HG03575 (cell line): ENCODE measurements around the gene PFN2.
"Not testable (repeated sequence)": the region's sequence is repeated elsewhere in the genome, so short reads cannot be mapped to it uniquely, and the experiment has no call there.

Experiments used
- ATAC-seq: cut with Tn5 transposase; IDR thresholded peaks from one replicate; pipeline ENCODE4 v1.9.1; 2021; ENCODE audit not compliant: unreplicated experiment, insufficient number of reproducible peaks, low FRiP score; ENCODE audit errors: extremely low read depth

PFN2 gene

DNA sequence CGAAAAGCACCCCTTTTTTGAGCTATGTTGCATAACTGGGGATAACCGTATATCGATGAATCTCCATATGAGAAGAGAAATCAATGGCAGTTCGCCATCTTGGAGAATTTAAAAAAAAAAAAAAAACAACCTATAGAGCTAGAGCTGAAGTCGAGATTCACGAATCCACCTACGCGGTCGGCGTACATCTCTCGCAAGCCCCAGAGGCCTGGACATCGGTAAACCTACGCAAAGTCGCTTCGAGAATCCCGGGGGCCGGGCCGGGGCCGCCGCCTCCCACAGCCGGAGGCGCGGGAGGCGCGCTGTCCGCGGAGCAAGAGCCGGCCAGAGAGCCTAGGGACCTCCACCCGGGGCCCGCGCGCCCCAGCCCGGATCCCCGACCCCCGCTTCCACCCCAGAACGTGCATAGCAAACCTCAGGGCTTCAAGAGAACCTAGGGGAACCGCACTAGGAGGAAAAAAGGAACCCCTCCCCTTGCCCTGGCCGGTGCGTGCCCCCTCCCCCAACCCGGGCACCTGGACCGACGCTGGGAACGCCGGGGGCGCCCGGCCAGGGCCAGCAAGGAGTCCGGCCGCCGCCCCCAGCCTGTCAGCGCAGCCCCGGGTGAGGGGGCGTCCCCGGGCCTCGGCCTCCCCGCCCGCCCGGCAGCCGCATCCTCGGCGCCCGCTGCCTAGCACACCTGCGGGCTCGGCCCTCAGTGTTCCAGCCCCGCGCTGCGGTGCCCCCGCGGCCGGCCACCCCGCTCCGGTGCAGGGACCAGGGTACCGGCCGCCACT, 567 bp downstream of the PFN2 start:
- peak; percentile 36 for ATAC-seq

DNA sequence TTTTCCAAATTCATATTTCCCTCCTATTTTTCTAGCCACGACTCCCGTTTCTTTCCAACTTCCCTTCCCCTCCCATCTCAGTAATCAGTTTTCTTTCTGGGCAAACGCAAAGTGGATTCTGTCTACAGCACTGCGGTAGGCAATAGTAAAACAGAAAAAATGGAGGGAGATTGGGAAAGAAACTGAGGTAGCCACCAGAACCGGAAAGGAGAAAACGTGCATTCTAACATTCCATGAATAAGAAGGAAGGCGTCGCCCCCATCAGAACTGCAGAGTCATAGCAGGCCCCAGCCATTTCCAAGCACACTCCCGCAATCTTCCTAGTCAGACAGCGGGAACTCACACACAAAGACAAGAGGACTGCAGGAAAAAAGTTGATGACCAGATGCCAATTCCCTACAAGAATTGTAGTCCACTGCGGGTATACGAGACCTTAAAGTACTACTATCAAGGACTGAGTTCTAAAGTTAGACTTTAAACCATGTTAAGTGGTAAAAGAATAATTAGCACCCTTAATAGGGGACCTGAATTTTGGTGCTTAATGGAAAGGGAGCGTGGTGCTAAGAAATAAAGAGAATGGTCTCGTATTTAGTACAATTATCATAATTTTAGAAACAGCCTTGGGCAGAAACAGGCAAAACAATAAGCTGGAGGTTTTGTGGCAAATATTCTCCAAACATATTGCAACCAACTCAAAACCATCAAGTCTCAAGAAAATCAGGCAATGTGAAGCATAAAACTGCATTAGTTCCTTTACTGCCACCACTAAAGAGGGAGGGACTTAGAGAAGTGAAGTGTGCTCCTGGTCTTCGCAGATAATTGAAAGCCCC, 1.4 kb downstream of the PFN2 start:
- no peak for ATAC-seq

DNA sequence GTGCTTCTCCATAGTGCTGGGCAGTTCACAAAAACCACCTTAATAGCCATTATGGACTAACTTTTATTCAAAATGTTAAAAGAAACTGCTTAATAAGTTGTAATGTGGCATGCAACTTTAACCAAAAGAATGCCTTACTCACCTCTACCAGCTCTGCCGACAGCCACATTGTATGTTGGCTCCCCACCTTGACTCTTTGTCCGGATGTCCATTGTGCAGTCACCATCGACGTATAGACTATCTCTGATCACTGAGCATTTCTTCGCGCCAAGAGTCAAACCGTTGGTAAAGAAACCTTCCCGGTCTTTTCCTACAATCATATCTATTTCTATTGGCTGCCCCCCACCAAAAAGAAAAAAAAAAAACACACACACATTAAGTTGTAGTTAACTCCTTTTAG, 2.5 kb downstream of the PFN2 start:
- no peak for ATAC-seq

DNA sequence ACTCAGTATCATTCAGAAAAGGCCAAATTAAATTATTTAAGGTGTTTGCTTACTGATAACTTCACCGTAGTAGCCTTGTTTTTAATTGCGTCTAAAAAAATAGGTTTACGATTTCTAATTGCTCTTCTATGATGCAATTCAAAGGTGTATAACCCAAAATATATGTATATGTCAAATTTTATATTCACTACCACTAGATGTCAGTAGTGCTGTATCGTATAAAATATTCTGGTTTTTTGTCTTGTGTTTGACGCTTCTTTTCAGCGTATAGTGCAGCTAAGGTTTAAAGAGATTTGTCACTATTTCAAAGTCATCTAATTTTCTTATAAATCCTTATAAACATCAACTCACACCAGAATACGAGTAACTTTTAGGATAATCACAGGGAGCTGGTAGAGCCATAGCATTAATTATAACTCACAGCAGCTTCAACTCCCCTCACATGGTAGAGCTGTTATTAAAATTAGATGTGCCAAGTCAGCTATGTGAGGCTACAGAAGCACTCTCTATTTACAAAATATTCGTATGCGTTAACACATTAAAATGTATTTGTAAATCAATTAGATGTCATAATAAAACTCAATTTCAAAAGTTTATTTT, 3.5 kb downstream of the PFN2 start:
- no peak for ATAC-seq

DNA sequence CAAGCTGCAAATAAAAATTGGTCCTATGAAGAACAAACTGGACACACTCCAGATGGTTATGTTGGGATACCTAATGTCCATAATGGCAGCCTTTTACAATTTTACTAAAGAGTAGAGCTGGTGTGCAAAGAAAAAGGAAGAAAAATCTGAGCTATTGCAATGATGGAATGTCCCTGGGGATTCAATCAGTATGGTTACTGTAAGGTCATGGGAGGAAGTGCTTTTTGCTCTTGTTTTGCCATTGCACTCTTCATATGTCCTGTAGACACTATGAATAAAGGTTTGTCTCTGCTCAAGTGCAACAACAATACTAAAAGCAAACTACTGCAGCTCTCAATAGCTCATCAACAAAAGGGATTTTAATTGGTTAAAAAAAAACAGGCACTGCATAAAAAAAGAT, 5.4 kb downstream of the PFN2 start:
- no peak for ATAC-seq

DNA sequence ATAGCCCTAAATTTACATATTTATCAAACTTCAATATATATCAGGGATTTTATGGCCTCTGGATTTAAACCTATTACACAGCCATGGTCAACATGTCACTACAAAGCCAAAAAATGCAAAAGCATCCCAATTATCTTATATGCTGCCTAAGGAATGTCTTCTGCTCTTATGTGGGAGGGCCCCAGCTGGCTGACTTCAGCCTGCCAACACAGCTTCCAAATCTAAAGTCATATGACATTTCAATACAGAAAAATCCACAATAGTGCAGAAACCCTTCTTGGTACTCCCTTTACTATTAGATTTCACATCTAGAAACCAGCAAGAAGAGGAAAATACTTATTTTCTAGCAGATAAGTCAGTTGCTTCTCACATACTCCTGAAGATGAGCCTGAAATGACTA, 6.4 kb downstream of the PFN2 start:
- ATAC-seq = no peak

DNA sequence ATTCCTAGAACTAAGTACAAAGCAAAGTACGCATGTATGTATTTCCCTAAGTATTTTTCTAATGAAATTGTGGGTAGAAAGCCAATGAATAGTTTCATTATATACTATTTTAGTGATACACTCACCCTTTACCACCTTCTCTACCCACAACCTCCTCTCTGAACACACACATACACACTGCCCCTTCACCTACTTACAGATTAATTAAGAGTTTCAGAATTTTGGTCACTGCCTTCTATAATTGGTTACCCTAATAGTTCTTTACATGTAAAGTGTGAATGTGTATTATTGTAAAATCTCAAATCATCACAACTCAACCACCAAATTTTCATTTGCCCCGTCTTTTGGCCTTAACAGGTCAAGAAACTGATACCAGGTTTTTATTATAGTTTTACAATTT, 7.2 kb downstream of the PFN2 start:
- no peak for ATAC-seq

DNA sequence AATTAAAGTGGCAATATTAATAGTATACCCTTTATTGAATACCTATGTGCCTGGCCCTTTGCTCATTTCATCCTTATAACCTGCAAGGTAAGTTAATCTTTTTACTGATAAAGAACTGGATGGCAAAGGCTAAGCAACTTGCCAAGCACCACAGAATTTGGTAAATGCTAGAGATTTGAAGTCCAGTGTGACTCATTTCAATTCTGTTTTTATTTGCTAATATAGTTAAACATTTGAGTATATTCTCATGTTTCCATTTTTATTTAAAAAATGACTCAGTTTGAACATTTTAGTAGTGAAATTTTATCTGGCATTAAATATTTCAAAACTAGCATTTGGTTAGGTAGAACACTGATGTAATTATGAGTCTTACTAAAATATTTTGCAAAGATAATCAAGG, 11.3 kb downstream of the PFN2 start:
- no peak for ATAC-seq

DNA sequence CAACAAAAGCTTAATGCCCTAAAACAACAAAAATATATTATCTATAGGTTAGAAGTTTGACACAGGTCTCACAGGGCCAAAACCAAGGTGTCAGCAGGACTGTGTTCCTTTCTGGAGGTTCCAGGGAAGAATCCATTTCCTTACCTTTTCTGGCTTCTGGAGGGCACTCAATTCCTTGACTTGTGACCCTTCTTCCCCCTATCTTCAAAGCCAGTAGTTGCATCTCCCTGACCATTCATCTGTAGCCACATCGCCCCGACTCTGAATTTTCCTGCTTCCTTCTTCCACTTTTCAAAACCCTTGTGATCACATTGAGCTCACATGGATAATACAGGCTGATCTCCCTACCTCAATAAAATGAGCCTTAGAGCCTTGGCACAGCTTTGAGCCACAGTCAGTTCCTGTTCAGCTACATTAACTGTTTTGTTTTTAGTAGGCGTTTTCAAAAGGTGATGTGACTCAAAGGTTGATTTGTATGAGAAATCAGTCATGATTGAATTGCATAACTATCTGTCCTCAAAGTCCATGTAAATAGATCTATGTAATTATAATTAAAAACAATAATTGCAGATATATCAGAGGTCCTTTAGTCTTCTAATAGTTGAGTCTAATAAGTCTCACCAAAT, 12.4 kb downstream of the PFN2 start:
- ATAC-seq = no peak

DNA sequence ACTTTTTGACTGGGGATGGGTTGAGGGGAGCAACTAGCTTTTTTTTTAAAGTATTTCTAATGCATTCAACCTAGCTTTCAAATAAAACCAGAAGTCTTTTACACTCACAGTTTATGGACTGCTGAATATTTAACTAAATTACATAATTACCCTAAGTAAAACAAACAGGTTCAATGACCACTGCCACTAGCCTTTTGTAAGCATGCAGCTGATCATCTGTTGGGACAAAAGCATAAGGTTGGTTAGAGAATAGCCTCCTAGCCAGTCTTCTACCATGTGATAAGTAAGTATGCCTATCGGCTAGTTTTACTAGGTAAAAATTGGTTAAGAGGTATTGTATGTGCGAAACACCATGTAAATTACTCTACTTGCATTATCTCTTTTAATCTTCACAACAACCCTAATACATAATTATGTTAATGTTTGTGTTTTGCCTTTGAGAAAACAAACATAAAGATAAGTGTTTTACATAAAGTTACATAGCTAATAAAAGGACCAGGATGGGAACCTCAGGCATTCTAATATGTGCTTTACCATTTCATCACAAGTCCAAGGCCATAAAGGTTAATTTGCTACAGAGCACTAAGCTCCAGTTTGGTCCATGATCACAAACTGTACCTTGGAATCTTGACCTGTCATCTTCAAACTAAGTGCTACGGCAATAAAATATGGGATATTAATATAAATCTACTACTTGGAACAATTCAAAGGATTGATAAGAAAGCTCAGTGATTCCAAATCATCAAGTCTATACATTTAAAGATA, 13.2 kb downstream of the PFN2 start:
- ATAC-seq = no peak

DNA sequence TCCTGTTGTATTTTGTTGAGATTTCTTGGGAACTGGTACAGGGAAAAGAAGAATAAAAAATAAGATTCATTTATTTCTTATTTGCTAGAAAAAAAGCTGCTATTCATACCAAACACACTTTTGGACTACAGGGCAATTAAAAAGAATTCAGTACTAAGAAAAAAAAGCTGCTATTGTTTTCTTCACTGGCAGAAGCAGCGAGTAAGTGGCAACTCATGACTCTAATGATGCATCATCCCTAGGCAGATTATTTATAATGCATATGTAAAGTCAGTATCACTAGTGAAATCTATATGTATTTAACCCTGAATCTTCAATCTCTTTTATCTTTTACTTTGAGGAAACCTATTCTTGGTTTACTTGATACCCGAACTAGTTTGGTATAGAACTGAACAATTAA, 15.2 kb downstream of the PFN2 start:
- no peak for ATAC-seq

DNA sequence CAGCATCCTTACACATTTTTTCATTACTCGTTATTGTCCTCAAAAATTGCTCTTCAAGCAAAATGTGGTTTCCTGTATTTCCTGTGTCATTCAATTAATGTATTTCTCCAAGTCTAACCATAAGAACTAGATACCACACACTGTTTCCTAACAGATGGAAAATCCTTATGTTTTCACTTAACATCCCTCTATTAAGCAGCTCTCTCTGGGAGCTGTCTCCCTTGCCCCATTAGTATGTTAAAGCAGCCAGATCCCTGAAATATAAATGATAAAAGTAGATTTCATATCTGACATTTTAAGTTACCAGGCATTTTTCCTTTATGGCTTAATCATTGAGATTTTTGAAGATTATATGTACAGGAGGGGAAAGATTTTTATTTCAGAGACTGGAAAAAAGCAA, 15.9 kb downstream of the PFN2 start:
- no peak for ATAC-seq

DNA sequence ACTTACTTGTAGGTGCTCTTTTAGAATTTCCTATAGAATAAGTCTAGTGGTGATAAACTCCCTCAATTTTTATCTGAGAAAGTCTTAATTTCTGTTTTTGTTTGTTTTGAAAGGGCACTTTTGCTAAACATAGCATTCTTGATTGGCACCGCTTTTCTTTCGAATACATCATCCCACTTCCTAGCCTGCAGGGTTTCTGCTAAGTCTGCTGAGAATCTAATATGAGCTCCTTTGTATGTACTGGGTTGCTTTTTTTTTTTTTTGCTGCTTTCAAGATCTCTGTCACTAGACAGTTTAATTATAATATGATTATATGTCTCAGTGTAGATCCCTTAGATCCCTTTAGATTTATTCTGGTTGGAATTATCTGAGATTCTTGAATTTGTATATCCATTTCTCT, 21.5 kb downstream of the PFN2 start:
- no peak for ATAC-seq

DNA sequence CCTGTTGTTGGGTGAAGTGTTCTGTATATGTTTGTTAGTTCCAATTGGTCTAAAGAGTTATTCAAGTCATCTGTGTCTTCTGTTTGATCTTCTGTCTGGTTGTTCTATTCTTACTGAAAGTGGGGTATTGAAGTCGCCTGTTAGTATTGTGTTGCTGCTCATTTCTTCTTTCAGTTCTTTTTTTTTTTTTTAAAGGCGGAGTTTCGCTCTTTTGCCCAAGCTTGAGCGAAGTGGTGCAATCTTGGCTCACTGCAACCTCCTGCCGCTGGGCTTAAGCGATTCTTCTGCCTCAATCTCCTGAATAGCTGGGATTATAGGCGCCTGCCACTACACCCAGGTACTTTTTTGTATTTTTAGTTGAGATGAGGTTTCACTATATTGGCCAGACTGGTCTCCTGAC, 23.5 kb downstream of the PFN2 start:
- ATAC-seq = no peak

DNA sequence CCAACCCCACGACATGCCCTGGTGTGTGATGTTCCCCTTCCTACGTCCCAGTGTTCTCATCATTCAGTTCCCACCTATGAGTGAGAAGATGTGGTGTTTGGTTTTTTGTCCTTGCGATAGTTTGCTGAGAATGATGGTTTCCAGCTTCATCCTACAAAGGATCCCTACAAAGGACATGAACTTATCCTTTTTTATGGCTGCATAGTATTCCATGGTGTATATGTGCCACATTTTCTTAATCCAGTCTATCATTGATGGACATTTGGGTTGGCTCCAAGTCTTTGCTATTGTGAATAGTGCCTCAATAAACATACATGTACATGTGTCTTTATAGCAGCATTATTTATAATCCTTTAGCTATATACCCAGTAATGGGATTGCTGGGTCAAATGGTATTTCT, 26.7 kb downstream of the PFN2 start:
- not testable (repeated sequence) for ATAC-seq

DNA sequence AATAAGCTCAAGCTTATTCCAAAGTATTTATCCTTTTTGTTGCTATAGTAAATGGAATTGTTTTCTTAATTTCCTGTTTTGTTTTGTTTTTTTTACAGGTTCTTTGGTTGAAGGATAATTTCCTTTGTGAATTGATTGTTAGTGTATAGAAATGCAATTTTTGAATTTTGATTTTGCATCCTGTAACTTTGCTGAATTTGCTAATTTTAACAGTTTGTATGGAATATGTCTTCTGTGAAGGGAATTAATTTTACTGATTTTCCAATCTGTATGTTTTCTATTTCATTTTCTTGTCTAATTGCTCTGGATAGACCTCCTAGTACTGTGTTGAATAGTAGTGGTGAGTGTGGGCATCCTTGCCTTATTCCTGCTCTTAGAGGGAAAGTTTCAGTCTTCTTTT, 28.3 kb downstream of the PFN2 start:
- no peak for ATAC-seq

DNA sequence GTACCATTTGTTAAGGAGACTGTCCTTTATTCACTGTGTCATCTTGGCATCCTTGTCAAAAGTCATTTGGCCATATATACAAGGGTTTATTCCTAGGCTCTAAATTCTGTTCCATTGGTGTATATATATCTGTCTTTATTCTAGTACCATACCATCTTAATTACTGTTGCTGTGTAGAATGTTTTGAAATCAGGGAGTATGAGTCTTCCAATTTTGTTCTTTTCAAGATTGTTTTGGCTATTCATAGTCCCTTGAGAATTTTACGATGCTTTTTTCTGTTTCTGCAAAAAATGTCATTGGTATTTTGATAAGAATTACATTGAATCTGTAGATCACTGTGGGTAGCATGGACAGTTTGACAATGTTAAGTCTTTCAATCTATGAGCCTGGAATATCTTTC, 28.7 kb downstream of the PFN2 start:
- ATAC-seq = no peak

DNA sequence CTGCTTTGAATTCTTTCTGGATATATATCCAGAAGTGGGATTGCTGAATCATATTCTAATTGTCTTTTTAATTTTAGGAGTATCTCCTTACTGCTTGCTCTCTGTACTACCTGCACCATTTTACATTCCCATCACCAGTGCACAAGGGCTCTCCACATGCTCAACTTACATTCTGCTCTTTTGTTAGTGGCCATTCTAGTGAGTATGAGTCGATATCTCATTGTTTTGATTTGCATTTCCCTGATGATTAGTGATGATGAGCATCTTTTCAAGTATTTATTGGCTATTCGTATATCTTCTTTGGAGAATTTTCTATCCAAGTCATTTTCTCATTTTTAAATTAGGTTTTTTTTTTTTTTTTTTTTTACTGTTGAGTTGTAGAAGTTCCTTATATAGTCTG, 29.5 kb downstream of the PFN2 start:
- ATAC-seq = no peak
